Neural cell (in vitro differentiated cells): ENCODE results near the gene DBH. TPM values are rescaled to one million over a fixed set of nuclear protein-coding genes. Genes with fewer than 3 reads are reported as not detected.

Experiments
- H2AFZ ChIP-seq: fragments of 200-600, 300-800 bp; sonication (generic), shearing (Covaris generic); 2 replicates; pipeline ENCODE4 v1.6.0; 2014; ENCODE audit warnings: low read depth, mild to moderate bottlenecking, antibody characterized with exemption, low read length, moderate library complexity
- H3F3A ChIP-seq: fragments of 200-600 bp; shearing (Covaris generic); 2 replicates; pipeline ENCODE4 v1.6.1; 2016; ENCODE audit warnings: mild to moderate bottlenecking, moderate library complexity, mixed read lengths, antibody characterized with exemption, low read length; ENCODE audit not compliant: insufficient read depth, poor library complexity, severe bottlenecking
- H3K27ac ChIP-seq: fragments of 200-600, 300-800 bp; sonication (generic), shearing (Covaris generic); 2 replicates; pipeline ENCODE4 v1.5.1; 2014; ENCODE audit warnings: mild to moderate bottlenecking, low read length, moderate library complexity
- H3K27me3 ChIP-seq: fragments of 300-800, 200-600 bp; sonication (generic), shearing (Covaris generic); 2 replicates; pipeline ENCODE4 v1.6.0; 2014; ENCODE audit warnings: mild to moderate bottlenecking, low read depth, low read length, moderate library complexity; ENCODE audit not compliant: insufficient read depth
- H3K36me3 ChIP-seq: fragments of 300-800, 200-600 bp; sonication (generic), shearing (Covaris generic); 2 replicates; pipeline ENCODE4 v1.5.1; 2014; ENCODE audit warnings: mild to moderate bottlenecking, antibody characterized with exemption, low read length, moderate library complexity; ENCODE audit not compliant: insufficient read depth
- H3K4me2 ChIP-seq: fragments of 300-800, 200-600 bp; sonication (generic), shearing (Covaris generic); 2 replicates; pipeline ENCODE4 v1.6.0; 2014; ENCODE audit warnings: mild to moderate bottlenecking, low read length
- H3K4me3 ChIP-seq: fragments of 300-800, 200-600 bp; sonication (generic), shearing (Covaris generic); 2 replicates; pipeline ENCODE4 v1.5.1; 2014; ENCODE audit warnings: mild to moderate bottlenecking, low read length, moderate library complexity
- H3K79me2 ChIP-seq: fragments of 200-600 bp; shearing (Covaris generic); replicated peaks from 2 replicates; pipeline ENCODE4 v1.6.0; 2014; ENCODE audit warnings: mild to moderate bottlenecking, low read length, moderate library complexity; ENCODE audit not compliant: insufficient read depth
- H3K9ac ChIP-seq: fragments of 300-800, 200-600 bp; sonication (generic), shearing (Covaris generic); 2 replicates; pipeline ENCODE4 v1.6.1; 2016; ENCODE audit warnings: mild to moderate bottlenecking, low read length, mixed read lengths
- H3K9me2 ChIP-seq: fragments of 200-600 bp; shearing (Covaris generic); 2 replicates; pipeline ENCODE4 v1.6.1; 2016; ENCODE audit warnings: mild to moderate bottlenecking, low read length, mixed read lengths; ENCODE audit not compliant: insufficient read depth
- H3K9me3 ChIP-seq: fragments of 200-600, 300-800 bp; sonication (generic), shearing (Covaris generic); 2 replicates; pipeline ENCODE4 v1.6.1; 2016; ENCODE audit warnings: mild to moderate bottlenecking, mixed run types, low read length, moderate library complexity, mixed read lengths
- H4K20me1 ChIP-seq: fragments of 200-600 bp; shearing (Covaris generic); 2 replicates; pipeline ENCODE4 v1.6.1; 2016; ENCODE audit warnings: mild to moderate bottlenecking, mixed run types; ENCODE audit not compliant: insufficient read depth
- CTCF ChIP-seq: fragments of 450-650 bp; IDR thresholded peaks from 2 replicates; pipeline ENCODE4 v1.5.1; 2014; ENCODE audit warnings: antibody characterized with exemption, mild to moderate bottlenecking, moderate library complexity; ENCODE audit not compliant: poor library complexity, severe bottlenecking
- EP300 ChIP-seq: fragments of 450-650 bp; conservative IDR thresholded peaks from 2 replicates; pipeline ENCODE4 v1.6.1; 2014; ENCODE audit warnings: antibody characterized with exemption, mild to moderate bottlenecking, moderate library complexity; ENCODE audit not compliant: poor library complexity, severe bottlenecking
- EZH2 ChIP-seq: fragments of 200-600, 300-800 bp; shearing (Covaris generic), sonication (generic); IDR thresholded peaks from 2 replicates; pipeline ENCODE4 v1.6.1; 2014; ENCODE audit warnings: antibody characterized with exemption, low read length, borderline replicate concordance, mild to moderate bottlenecking; ENCODE audit not compliant: insufficient read depth, poor library complexity, severe bottlenecking
- POLR2AphosphoS5 ChIP-seq: IDR thresholded peaks from 2 replicates; pipeline ENCODE4 v1.6.1; 2012
- RAD21 ChIP-seq: fragments of 450-650 bp; conservative IDR thresholded peaks from 2 replicates; pipeline ENCODE4 v1.6.1; 2014; ENCODE audit warnings: antibody characterized with exemption, mild to moderate bottlenecking, moderate library complexity
- REST ChIP-seq: IDR thresholded peaks from 2 replicates; pipeline ENCODE4 v1.6.1; 2012; ENCODE audit warnings: borderline replicate concordance
- SMC3 ChIP-seq: fragments of 450-650 bp; conservative IDR thresholded peaks from 2 replicates; pipeline ENCODE4 v1.6.1; 2014; ENCODE audit warnings: antibody characterized with exemption, mild to moderate bottlenecking, moderate library complexity; ENCODE audit not compliant: poor library complexity
- TAF1 ChIP-seq: IDR thresholded peaks from 2 replicates; pipeline ENCODE4 v1.6.1; 2012; ENCODE audit warnings: low read depth
- polyA plus RNA-seq: library from polyadenylated mRNA; depleted of rRNA; stranded (reverse); fragments of >200 nt; gene quantifications from 2 replicates; pipeline ENCODE4 v1.2.3, GENCODE V29; 2014

Gene DBH
- polyA plus RNA-seq, 1 donor from 2014 or later, result not detected

- no peaks in the 10 kb centered on the region for H3K36me3 ChIP-seq
- H3K9me2 ChIP-seq, result no peaks in the 10 kb centered on the region
- no peaks in the 10 kb centered on the region for H3K79me2 ChIP-seq
- H3K4me2 ChIP-seq, result no peak overlapping the region
- H3K9me3 ChIP-seq, result no peaks in the 10 kb centered on the region
- no peak overlapping the region for H3K4me3 ChIP-seq
- H4K20me1 ChIP-seq, result no peaks in the 10 kb centered on the region
- no peaks in the 10 kb centered on the region for H3K27me3 ChIP-seq
- H3F3A ChIP-seq, result no peaks in the 10 kb centered on the region
- H3K9ac ChIP-seq, result no peak overlapping the region
- TF ChIP-seq POLR2AphosphoS5 (no peak), REST (no peak), RAD21 (no peak), SMC3 (no peak)
- H3K27ac ChIP-seq, result no peak overlapping the region
- no peak overlapping the region for H2AFZ ChIP-seq
These were observed 42.4 kb upstream of the DBH start for GRCh38 chr9:133593587-133594253.

GRCh38 chr9:133594310-133594709, 41.9 kb upstream of the DBH start:
- Histone ChIP-seq H3K9me3 (no peaks in the 10 kb centered on the region), H3K36me3 (no peaks in the 10 kb centered on the region), H3K79me2 (no peaks in the 10 kb centered on the region), H3K9me2 (no peaks in the 10 kb centered on the region), H3K4me3 (no peak overlapping the region), H3K4me2 (no peak overlapping the region), H3K9ac (no peak overlapping the region), H4K20me1 (no peaks in the 10 kb centered on the region), H3K27me3 (no peaks in the 10 kb centered on the region), H3F3A (no peaks in the 10 kb centered on the region), H2AFZ (no peak overlapping the region), H3K27ac (no peak overlapping the region)
- TF ChIP-seq EZH2 (no peak), REST (no peak), POLR2AphosphoS5 (no peak), SMC3 (no peak), CTCF (no peak), TAF1 (no peak), RAD21 (no peak), EP300 (no peak)
